ENCODE results near the gene MPEG1.

Gene MPEG1

DNA sequence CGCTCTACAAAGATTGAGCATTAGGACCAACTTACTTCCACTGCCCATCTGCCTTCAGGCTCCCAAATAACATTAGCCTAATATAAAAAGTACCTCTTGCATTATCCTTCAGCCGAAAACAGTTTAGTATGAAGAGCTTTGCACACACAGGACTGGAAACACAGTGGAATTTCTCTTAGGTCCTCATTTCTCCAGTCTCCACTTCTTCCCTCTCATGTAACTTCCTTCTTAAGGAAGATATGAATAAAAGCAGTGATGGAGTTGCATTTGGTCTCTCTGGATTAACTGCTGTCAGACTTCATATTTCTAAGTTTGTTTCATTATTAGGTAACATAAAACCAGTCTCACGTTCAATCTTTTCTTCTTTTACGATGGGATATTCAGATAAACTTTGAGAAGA, 5.6 kb upstream of the MPEG1 start:
- no peak for DNase-seq

DNA sequence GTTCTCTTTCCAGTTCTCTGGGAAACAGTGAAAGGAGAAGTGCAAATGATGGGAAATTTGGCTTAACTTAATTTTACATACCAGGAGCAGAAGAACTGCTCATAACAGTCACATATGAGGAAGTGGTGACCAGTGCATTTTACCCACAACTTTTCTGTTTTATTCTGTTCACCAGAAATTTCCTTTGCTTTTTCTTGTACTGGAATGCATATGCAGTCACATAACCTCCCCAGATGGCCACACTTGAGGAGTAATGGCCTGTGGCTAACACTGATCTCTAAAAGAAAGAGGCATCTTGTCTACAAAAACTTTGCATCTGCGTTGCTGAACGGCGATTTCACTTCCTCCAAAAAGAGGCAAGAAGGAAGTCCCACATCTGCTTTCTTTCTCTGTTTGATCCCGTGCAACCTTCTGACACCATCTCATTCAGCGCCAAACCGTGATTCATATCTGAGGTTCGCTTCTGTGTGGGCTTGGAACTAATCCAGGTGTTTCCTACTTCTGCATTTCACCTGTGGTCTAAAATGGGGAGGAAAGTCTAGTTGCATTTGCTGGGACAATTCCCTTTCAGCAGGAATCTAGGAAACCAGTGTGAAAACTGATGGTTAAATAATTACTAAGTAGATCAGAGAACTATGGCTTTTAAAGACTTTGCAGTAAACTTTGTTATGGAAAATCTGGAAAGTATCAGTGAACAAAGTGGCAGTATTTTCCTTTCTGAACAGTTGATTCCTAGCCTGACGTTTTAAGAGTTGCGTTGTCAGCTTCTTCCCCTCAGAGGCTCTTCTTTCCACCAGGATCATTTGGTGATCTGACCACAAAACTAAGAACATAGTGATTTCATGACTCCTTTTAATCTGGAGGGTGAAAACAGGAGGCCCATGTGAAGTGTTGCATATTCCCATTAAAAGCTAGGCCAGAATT, 4.2 kb upstream of the MPEG1 start:
- DNase-seq, result peak; percentile 21 to 77

DNA sequence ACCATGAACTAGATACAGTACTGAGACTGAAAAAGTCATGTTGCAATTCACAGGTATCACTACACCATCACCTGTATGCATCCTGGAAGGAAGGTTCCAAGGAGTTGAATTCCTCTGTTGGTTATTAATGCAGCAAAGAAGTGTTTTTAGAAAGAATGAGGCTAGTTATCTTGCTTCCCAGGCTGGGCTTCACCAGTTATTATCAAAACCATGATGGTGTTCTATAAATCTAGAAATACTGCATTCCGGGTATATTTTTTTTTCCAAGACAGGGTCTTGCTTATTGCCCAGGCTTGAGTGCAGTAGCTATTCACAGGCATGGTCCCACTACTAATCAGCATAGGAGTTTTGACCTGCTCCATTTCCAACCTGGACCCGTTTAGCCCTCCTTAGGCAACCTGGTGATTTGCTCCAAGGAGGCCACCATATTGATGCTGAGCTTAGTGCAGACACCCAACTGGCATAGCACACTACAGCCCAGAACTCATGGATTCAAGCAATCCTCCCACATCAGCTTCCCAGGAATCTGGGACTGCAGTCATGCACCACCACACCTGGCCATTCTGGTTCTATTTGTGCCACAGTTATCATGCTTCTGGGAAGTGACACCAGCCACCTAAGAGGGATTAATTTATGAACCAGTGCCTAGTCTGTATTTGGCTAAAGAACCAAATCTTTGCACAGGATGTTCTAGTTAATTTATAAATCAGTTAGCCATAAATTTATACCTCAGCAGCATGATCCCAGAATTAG, 1.6 kb upstream of the MPEG1 start:
- no peak for DNase-seq

DNA sequence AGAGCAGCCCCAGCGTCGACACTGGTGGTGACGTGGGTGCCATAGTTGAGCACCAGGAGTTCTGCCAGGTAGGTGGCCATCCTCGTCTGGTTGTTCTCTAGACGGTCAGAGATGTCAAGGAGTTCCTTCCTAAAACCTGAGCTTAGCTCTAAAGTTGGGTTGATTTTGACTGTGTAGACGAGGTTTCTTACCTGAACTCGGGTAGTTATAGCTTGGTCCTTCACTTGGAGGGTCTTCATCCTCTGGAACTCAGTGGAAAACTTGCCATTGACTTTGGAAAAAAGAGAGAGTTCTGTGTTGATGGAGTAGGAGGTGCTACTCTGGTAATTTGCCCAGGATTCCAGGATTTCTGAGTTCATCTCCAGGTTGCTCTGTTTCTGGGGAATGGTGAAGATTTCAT, 505 bp downstream of the MPEG1 start:
- DNase-seq, result no peak

DNA sequence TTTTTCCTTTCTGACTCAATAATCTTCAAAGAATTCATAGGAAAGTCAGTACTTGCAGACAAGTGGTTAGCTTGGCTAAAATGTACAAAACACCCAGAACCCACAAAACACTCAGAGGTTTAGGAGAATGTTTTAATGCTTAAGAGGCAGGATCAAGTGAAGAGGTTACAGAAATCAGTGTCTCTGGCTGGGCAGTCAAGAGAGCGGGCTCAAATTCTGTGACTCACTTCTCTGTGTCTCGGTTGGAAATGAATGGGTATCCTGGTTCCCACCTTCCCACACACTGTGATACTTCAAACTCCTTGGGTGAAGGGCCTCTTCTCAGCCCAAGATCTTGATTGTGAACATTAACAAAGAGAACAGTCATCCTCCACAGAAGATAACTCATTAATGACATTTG, 3.8 kb downstream of the MPEG1 start:
- DNase-seq, result no peak

DNA sequence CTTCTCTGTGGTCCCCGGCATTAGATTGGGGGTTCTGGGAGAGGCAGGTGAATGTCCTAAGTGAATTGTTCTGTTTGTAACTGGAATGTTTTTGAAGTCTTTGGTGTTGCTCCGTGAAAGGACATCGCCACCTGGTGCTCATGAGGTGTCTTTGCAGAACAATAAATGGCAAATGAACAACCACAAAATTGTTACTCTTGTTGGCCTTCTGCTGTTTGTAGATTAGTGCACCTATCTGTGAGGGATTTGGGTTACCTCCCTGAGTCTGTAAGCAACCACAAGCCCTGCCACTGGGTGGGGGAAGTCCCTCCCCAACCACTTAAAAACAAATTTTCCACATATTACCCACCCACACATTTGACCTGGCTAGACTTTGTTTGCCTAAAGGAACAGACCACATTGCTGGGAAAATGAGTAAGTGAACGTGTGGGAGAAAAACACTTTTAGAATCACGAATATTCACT, 4.7 kb downstream of the MPEG1 start:
- DNase-seq, result peak; percentile 54 to 56

DNA sequence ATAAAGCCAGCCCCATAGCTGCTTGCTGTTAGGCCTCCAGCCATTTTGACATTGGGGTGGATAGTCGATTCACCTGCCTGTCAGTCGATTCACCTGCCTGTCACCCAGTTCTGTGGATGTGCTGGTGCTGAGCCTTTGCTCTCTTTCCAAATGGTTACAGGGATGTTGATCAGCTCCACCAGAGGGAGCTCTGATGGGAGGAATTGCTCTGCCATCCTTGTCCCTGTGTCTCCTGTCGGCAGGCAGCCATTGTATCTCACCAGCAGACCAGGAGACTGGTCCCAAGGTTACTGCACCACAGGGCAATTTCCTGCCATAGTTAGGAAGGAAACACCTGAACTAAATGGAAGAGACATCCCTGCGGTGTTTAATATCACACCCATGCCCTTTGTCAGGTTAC, 6.1 kb downstream of the MPEG1 start:
- DNase-seq, result peak in 1 of 2 donors; percentile 35

DNA sequence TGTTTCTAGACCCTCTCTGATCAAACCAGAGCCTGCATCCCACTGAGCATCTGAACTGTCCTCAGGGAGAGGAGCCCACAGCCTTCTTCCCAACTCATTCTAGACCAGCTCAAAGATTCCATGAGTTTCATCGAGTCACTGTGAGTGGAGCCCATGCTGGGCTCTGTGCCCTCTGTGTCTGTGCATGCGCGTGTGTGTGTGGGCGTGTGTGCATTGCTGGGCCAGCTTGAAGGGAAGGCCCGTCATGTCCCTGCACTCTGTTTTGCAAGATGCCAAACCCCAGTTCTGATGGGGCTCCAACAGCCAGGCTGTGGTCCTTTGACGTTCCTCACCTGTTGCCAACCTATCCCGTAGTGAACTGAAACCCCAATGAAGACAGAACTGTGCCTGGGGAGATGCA, 7.1 kb downstream of the MPEG1 start:
- no peak for DNase-seq

DNA sequence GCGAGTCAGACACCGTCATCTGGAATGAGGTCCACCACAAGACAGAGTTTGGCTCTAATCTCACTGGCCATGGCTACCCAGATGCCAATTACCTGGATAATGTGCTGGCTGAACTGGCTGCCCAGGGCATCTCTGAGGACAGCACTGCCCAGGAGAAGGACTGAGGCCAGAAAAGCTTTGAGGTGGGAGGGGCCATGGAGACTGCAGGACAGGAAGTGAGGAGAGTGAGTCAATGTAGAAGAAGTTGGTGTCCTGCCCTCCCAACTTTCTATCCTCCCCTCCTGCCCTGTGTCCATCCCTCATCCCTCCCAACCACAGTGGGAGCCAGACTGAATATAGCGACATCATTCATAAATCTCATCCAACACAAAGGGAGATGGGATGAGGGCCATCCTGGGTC, 8.0 kb downstream of the MPEG1 start:
- DNase-seq, result no peak

DNA sequence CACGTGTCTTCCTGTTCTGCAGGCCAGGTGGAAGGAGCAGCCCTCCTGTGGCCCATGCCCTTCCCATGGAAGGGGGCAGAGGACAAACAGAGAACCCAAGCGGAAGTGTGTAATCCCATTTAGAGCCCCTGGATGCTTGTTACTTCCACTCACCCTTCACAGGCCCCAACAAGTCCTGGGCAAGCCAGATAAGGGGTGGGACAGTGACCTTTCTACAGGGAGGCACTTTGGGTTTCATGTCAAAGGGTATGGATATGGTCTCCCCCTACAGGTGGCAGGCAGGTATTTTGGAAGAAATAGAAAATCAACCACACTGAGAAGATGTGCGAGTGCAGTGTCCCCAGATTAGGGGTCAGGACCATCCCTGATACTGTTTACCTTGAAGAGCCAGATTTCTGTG, 11.4 kb downstream of the MPEG1 start:
- no peak for DNase-seq

DNA sequence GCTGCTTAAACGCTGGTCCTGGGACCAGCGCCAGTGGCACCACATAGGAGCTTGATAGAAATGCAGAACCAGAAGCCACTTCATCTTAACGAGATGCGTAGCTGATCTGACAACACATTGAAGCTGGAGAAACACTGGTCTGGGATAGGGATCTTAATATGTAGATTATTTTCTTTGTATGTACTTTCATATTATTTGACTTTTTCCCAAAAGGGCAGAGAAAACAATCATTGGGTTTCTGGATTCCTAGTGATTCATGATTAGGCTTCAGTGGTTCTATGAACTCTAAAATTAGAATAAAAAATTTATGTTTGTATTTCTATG, 12.3 kb downstream of the MPEG1 start:
- no peak for DNase-seq

DNA sequence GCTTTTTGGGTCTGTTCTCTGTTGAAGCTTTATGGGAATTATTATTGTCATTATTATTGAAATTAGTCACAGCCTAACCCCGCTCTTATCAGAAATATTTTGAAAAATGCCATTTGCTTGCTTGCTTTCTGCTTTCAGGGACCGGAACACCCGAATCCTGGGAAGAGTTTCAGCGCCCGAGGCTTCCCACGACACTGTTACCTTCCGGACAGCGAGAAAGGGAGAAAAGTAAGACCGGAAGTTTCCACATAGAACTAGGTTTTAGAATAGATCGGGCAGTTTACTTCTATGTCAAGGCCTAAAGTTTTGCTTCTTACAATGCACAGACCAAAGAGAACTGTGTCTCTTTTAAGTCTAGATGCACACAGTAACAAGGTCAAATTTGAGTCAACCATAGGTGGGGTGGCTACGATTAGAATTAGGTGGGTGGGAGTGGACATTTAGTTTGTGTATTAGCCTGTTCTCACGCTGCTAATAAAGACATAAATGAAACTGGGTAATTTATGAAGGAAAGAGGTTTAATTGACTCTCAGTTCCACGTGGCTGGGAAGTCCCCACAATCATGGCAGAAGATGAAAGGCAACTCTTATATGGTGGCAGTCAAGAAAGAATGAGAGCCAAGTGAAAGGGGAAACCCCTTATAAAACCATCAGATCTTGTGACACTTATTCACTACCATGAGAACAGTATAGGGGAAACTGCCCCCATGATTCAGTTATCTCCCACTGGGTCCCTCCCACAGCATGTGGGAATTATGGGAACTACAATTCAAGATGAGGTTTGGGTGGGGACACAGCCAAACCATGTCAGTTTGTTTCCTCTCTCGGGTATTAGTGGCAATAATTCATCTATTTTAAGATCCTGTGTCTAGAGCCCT, 12.9 kb downstream of the MPEG1 start:
- peak in 1 of 2 donors; percentile 13 for DNase-seq

DNA sequence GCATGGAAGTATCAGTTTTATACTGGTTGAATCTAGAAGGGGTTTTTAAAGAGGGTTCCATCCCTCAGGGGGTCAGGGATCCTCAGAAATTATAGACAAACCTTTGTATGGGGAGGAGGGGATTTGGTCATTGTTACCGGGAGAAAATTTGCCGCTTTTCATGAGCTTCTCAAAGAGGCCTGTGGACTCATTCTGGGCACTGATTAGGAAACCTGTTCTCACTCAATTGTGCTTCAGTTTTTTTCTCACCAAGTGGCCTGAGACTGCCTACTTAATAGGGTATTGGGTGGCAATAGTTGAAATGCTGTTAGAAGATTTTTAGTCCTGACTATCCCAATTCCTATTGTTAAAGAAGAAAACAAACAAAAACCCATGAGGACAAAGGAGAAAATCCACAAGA, 14.0 kb downstream of the MPEG1 start:
- DNase-seq, result no peak

DNA sequence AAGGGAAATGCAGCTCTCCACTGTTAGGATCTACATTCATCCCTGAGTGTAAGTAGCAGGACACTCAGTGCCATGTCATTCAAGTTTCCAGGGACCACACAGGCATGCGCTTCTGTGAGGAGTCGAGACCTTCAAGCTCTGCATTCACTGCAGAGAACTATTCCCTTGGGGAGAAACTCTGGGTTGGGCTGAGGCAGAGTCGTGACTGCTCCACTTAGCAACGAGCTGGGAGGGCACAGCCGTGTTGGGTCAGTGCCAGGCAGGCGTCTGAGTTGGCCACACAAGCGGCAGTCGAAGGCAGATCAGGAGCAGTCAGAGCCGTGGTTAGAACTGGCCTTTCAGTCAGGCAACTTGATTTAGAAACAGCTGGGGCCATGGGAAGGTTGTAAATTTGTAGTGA, 14.7 kb downstream of the MPEG1 start:
- no peak for DNase-seq

DNA sequence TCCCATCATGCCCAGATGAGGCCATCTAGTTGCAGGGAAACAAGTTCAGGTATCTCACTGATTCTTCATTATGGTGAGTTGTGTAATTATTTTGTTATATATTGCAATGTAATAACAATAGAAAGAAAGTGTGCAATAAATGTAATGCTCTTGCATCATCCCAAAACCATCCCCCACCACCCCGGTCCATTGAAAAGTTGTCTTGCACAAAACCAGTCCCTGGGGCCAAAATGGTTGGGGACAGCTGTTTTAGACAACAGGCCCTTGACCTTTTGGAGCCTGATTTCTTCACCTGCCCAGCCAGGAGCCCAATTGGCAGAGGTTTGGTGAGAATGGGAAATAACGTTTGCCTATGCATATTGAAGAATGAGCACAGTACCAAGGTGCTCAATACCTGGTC, 15.9 kb downstream of the MPEG1 start:
- DNase-seq, result no peak

DNA sequence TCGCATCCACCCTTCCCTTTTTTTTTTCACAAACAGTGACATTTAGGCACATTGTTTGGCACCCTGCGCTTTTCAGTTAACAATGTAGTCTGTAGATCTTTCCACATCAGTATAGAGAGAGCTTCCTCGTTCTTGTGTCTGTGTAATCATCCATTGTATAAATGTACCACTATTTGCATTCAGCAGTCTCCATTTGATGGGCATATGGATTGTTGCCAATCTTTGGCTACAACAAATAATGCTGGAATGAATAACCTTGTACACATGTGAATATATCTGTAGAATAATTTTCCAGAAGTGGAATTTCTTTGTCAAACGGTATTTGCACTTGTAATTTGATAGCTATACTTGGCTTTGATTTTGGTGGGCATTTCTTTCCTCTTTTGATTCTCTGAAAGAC, 17.1 kb downstream of the MPEG1 start:
- no peak for DNase-seq

DNA sequence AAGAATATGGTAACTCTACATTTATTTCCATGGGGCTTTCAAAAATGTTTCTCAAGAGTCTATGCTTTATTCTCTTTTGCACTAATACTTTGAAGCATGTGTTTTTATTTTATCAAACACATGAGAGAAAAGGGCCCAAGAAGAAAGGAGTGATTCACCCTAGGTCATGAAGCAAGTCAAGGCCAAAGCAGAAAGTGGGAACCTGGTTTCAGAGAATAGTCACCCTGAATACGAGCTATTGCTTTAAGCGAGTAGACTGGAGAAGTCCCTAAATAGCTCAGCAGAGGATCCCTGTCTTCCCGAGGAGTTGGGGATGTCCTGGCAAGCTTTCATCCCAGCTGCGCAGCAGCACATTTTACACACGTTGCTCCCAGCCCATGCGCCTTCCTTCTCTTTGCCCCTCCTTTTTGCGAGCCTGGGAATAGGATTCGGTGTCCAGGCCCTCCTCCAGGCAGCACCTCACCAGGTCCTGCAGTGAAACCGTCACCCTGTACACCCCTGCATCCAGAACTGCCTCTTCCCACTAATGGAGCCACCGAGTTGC, 19.1 kb downstream of the MPEG1 start:
- no peak for DNase-seq

DNA sequence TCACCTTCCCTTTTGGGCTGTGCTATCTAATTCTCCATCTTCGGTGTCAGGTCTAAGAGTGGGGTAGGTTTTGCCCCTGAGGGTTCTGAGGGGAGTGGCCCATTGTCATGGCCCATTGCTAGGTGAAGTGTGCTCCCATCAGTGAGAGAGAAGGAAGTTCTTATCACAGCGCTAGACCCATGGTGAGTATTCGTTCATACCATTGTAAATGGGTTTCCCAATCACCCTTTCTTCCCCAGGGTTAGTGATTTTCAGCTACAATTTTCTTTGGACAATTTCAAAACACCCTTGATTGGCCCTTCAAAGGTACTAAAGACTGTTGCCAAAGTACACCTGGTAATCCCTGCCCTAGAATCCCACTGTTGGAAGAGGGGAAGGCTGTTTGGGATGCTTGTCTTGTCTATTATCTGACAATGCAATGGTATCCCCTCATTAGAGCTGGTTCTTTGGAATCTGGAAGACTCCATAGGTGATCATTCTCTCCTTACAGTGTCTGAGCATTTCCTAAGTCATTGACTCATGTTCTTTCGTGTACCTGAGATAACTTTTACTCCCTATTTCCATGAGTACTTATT, 20.2 kb downstream of the MPEG1 start:
- no peak for DNase-seq

DNA sequence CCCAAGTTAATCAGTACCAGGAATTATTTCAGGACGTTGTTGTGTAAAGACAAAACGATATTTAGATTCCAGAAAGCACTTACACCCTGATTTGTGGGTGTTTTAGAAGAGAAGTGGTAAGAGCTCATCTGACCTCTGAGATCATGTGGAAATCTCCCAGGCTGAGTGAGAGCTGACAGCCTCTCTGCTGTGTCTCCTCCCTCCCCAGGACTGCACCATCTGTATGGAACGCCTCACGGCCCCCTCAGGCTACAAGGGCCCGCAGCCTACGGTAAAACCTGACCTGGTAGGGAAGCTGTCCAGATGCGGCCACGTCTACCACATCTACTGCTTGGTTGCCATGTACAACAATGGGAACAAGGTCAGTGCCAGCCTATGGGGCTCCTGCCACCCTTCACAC, 20.8 kb downstream of the MPEG1 start:
- no peak for DNase-seq

DNA sequence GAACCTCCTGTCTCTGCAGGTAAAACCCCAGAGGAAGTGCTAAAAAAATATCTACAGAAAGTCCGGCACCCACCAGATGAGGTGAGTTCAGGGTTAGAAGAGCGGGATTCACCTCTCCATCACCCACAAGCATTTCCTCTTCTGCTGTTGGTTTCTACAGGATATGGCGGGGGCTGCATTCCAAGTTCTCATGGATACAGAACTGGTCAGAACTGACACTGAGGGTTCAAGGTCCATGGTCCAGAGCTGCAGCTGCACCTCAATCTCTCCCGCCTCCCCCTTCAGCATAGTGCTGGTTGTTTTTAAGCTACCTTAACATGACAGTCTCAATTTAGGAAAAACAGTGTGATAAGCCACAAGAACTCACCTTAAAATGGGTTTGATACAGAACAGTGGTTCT, 21.6 kb downstream of the MPEG1 start:
- DNase-seq, result no peak

DNA sequence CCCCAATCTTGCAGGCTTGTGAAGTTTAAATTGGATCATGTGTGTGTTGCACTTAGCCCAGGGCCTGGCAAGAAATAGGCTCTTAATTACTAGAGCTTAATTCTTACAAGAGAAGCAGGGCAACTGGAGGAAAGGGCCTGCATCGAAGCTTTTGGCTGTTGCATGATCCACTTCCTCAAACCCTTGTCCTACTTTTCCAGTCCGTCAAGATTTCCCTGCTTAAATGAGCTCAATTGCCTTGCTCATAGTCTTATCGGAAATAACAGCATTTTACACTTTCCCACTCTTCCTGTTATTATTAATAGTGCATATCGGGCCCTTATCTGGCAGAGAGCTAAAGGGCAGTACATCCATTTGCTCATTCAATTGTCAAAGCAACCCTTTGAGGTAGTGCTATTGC, 22.7 kb downstream of the MPEG1 start:
- no peak for DNase-seq

DNA sequence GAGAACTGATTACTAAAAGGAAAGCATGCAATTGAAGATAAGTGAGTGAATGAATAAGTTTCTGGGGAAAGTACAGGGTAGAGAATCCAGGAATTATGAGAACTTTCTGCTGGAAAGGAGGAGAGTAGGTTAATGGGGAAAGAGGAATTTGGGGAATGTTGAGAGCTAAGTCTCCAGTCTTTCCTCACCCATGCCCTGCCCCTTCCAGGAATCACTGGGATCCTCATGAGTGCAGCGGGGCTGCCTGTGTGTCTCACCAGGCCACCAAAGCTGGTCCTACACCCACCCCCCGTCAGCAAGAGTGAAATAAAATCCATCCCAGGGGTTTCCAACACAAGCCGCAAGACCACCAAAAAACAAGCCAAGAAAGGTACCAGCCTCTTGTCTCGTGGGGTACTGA, 23.8 kb downstream of the MPEG1 start:
- DNase-seq, result no peak

DNA sequence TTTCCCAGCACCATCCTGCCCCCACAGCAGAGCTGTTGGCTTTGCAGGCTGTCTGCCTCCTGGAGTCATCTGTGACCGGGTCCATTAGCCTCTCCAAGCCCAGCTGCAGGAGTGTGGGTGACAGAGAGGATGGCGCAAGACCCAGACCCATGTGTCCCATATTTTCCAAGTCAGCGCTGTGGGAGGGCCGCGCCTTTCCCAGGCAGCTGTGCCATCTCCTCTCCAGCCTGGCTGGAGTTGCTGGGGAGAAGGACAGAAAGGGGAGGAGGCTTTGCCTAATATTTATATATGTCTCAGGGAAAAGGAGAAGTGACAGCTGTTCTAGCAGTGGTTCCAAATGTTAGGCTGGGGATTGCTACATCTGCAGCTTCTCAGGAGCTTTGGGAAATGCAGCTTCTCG, 25.1 kb downstream of the MPEG1 start:
- DNase-seq, result no peak

Data from CD4-positive, alpha-beta T cell treated with Interleukin-1 beta for 1 hour (primary cell).